HG02798 (cell line): Measurements from ENCODE around the gene GRIP2.

Source experiments
- ATAC-seq: cut with Tn5 transposase; IDR thresholded peaks from one replicate; pipeline ENCODE4 v1.9.1; 2021; ENCODE audit warnings: mild to moderate bottlenecking; ENCODE audit not compliant: unreplicated experiment, poor library complexity

Gene GRIP2

DNA sequence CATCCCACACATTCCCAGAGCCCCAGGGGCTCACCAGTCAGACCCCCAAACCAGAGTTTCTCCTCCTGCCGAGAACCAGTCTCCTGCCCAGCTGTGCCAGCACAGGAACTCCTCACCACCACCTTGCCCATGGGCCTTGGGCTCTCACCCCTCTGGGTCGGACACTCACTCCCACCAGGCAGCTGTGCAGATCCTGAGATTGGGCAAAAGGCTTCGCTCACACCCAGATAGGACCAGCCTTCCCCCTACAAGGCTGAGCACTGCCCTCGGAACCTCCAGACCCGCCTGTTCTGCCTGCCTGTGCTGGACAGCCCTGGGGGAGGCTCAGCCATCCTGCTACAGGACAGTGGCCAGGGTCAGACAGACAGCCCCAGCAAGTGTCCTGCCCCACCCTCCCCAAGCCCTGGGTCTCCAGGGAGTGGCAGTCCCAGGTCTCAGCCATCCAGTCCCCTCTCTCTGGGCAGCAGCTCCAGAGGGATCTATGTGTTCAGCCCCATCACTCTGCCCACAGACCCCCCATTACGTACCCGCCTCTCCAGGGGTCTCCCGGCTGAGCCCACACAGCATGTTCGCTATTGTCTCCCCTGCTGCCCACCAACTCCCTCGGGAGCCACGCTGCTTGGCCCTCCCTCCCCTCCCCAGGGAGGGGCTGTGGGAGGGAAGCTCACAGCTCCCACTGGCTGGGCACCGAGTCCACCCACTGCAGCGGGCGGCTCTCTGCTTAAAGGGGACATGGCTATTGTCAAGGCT, at the start of gene GRIP2:
TSS of gene GRIP2 (minus strand) at position 601 of the 750 bp plus-strand sequence. CDS start at position 567, 34 bp downstream.
- ATAC-seq, result no peak

DNA sequence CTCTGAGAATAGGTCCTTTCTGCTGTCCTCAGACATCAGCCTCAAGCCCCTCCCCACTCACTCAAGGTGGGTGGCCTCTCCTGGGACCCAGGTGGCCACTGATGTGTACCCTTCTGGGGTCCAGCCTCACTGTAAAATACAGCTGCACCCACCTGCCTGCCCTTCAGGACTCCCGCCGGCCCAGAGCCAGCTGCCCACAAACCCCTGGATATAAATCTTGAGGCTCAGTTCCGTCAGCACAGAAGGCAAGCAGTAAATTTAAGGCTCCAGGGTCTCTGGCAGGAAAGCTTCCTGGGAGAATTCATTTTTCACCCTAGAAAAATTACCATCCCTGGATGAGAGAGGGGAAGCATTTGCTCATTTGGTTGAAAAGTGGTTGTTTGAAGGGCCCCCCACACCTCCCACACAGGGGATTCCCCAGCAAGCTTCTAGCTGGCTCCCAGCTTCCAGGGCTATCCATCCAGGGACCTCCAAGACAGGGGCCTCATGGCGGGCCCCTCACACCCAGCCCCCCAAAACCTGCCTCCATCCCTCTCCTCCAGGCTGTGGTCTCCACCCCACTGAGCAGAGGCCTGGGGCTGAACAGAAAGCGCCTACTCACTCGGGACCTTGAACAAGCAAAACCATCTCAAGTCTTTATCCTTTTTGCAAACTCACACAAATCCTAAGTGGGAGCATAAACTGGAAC, 48.4 kb upstream of the GRIP2 start:
- no peak for ATAC-seq

DNA sequence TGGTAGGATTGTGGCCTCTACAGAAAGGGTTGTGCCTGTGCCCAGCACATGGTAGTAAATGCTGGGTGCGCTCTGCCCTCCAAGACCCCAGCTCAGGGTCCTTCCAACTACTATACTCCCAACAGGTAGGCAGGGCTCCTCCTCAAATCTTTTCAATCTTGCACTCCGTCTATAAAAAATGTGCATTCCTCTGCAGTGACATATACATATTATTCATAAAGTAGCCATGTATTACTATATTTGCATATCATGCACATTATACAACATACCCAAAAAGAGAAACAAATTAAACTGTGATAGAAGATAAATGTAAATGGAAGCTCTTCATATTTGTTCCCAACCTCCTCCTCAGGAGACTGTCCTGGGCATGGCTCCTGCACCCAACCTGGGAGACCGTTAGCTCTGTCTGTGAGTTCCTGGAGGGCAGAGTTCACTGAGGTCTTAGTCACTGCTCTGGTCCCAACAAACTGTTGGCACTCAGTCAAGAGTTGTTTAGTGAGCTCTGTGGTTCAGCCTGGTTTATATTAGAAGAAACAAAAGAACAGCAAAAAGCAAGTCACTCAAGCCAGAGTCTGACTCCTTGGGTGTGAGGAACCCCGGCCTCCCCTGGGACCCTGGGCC, 47.7 kb upstream of the GRIP2 start:
- ATAC-seq, result no peak

DNA sequence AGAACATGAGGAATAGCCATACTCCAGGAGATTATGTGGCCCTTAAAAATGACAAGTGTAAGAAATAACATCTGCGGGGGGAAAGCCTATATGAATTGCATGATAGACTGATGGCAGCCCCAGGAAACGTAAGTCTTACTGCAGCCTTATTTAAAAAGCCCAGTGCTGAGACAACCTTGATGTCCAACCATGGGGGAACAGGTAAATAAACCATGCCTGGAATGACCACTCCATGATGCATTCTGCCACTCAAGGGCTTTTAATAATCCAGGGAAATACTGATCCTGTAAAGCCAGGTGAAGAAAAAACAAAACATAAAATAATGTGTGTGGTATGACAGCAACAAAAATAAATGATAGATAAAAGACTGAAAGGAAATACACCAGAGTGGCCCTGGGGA, 46.5 kb upstream of the GRIP2 start:
- ATAC-seq, result no peak

DNA sequence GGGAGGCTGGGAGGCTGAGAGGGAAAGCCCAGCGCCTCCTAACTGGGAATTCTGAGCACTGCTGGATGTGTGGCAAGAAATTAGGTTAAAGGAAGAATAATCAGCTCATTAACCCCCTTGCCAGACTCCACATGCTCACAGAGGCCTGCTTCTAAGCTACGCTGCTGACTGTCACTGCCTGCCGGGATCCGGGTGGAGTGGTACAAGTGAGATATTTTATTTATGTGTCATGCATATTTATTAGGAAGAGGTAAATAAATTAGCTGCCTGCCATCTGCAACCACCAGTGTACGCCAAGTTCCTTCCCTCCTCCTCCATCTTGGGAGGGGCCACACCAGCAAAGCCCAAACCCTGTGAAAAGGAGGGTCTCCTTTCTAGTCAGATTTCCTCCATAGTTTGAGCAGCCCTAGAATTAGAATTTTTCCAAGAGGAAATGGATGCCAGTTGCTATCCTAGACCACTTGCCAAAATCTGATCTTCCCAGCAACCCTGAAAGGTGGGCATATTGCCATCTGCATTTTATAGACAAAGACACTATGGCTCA, 43.5 kb upstream of the GRIP2 start:
- ATAC-seq, result no peak

DNA sequence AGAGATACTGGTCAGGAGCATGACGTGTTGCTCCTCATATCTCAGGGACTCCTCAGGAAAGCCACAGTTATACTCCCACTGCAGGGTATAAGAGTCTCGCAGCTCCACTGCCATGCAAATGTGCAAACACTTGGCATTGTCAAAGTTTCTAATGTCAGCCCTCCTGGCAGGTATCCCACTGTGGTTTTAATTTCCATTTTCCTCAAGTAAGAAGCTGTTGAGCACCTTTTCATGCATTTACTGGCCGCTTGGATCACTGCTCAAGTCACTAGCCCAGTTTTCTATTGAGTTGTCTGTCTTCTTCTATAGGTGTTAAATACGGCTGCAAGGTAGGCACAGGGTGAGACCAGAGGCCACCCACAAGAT, 41.9 kb upstream of the GRIP2 start:
- no peak for ATAC-seq

DNA sequence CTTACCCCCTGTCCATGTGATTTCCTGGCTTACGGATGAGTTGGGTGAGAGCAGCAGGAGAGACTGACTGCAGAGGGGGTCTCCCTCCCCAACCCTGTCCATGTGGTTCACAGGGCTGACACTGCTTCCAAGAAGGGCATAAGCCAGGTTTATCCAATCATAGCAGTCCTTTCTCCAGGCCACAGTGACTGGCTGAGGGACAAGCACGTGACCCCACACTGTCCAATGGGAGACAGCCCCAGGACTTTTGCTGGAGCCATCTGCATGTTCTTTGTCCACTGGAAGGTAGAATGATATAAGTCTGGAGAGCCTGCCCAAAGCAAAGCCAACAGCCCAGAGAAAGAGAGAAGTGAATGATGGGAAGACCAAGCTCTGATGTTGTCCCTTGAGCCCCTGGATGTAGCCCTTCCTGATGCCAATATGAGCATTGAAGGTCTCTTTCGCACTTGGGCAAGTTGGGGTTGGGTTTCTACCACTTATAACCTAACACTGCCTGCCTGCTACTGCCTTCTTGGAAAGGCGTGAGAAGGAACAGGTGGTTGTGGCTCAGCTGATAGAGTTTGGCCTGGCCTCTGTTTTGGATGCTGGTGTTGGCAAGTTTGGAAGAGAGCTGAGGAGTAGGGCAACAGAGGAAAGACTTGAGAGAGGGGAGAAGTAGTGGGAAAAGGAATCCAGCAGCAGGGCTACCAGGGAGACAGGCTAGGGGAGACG, 41.3 kb upstream of the GRIP2 start:
- ATAC-seq, result no peak

DNA sequence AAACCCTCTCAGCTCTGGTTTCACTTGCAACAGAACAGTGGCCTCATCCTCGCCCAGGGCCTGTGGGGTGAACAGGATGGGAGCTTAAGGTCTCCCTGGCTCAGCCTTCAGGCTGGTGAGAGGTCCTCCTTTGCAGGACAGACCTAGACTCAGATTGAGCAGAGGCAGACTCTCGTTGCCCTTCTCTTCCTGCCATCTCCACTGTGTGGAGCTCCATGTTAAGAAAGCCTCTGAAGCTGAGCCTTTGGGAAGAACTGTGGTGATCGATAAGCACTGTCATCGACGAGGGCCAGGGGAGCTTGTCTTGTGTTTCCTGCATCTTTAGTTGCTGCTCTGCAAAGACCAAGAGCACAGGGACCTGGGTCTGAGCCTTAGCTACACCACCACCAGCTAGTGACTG, 37.8 kb upstream of the GRIP2 start:
- ATAC-seq, result no peak

DNA sequence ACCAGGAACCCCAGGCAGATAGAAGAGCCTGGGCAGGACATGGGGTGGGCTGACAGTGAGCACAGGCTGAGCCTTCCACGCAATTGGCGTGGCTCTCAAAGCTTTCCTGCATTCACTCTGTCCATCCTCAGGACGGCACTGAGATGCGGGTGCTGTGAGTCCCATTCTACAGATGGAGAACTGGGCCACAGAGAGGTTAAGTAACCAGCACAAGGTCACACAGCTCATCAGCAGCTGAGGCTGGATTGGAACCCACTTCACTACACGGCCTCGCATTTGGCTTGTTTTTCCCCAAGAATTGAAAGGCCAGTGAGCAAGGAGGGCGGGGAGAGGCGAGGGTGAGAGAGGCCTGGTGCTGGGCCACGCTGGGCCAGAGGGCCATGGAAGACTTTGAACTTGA, 36.0 kb upstream of the GRIP2 start:
- ATAC-seq, result no peak

DNA sequence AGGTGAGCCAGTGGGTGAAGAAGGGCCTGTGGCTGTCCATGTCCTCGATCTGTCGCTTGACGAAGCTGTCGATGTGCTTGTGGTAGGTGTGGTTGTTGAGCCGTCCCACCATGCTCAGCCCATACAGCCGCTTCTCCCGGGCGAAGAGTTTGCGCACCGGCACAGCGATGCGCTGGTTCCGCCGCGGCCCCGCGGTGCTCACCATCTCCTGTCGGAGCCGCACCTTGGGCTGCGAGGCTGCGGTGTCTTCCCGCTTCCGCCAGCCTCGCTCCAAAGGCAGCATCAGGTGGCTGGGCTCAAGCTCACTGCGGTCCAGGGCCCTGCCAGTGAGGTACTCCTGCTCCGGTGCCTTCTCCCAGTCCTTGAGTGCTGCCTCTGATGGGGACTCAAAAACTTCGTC, 34.0 kb upstream of the GRIP2 start:
- ATAC-seq, result no peak

DNA sequence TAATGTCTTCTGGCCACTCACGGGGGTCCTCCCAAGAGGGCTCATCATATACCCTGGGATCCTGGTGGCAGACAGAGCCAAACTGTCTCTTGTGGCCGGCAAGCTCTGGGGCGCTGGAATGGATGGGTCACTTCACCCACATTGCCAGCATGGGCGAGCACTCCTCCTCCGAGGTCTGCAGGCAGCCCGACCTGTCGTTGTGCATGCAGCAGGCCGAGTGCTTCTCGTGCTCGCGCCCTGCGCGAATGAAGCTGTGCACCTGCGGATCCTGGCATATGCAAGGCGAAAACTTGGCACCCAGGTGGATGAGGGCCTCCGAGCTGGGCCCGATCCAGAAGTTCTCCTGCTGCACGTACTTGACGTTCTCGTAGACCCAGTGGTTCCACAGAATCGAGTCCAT, 33.6 kb upstream of the GRIP2 start:
- ATAC-seq, result no peak

DNA sequence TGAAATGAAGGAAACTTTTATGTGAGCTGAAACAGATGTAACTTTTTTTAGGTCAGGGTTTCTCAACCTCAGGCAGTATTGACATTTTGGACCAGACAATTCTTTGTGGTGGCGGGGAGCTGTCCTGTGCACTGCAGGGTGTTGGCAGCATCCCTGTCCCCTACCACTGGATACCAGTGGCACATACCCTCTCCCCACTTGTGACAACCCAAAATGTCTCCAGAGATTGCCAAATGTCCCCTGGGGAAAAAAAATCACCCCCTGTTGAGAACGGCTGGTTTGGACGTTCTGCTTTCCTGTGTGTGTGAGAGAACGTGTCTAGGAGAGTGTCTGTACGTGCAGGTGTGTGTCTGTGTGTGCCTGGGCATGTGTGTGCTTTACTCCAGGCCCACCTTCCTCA, 30.7 kb upstream of the GRIP2 start:
- ATAC-seq, result no peak

DNA sequence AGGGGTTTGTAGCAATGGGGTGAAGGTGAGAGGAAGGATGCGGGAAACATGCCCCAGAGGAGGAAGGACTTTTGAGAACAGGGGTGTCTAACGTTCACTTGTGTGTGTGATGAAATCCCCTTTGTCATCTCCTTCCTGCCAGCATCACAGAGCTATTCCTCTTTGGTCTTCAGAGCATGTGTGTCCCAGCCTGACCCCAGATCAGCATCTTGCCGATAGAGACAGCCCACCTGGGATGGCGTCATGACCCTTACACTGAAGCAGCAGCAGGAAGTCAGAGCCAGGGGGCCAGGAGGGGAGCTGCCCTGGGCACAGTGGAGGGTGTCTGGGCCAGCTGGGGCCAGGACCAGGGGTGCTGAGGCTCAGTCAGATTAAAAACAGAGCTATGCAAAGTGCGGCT, 29.9 kb upstream of the GRIP2 start:
- ATAC-seq, result no peak

DNA sequence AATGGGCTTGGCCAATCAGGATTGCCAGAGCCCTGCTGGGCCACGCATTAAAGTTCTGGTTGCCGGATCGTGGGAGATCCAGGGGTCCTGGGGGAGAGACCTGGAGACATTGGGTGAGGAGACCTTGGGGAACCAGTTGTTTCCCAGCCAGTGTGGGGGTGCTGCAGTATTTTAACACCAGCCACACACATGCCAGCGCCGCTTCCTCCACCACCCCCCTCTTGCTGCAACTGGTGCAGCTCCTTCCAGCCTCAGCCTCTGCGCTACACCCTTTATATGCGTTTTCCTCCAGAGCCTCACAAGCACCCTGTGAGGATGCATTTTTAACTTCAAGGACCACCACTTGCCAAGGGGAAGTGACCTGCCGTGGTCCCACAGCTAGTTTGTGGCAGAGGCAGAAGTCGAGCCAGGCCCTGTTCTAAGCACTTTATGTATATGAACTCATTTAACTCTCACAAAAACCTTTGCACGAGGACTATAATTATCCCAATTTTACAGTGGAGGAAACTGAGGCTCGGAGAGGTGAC, 29.4 kb upstream of the GRIP2 start:
- ATAC-seq, result no peak

DNA sequence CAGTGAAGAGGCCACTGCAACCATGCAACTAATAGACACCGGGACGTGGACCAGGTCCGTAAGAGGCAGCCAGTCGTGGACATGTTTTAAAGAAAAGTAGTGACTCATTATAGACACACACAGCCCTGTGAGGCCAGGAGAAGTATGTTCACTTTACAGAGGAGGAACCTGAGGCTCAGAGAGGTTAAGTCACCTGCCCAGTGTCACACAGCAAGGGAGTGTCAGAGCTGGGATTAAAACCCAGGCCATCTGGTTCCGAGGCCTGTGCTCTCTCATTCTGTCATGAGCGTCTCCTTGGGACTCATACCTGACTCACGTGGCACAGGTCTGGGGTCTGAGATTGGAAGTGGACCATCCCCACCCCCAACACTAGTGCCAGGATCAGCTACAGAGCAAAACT, 28.1 kb upstream of the GRIP2 start:
- ATAC-seq, result no peak

DNA sequence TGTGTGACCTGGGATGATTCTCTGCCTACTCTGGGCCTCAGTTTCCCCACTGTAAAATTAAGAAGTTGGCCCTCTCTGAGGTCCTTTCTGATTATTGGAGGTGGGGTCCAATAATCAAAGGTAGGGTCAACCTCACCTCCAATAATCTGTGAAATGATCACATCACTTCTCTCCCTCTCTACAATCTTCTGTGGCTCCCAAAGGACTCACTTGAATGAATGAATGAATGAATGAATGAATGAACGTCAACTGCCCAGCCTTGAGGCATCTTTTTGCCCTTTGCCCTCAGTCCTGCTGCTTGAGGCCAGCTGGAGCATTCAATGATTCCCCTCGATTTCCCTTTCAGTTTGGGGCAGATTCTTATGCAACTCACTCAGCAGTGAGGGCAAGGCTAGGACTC, 26.7 kb upstream of the GRIP2 start:
- ATAC-seq, result no peak

DNA sequence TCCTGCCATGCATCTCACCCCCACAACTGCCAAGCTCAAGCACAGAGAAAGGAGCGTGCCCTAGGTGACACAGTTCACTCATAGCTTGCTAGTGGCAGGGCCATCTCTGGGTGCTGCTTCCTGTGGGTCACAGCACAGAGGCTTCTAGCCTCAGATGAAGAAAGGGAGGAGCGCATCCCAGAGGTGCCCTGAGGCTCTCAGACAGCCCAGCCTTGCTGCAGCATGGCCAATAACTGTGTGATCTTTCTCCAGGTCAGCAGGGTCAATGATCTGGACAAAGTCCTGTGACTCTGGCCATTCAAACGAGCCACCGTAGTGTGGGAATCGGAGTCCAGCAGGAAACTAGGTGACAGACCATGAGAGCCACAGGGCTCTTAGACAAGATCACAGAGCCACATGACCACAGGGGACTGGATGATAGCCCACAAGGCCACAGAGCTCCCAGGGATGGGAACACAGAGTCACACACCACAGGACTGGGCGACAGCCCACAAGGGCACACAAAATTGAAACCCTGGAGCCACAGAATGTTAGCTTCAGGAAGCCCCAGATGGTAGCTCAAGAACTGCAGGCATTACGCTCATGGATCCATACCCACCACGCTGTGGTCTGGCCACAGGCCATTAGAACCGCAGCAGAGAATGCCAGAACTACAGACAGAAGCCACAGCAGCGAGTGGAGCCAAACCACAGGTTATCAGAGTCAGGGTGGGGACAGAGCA, 25.9 kb upstream of the GRIP2 start:
- no peak for ATAC-seq

DNA sequence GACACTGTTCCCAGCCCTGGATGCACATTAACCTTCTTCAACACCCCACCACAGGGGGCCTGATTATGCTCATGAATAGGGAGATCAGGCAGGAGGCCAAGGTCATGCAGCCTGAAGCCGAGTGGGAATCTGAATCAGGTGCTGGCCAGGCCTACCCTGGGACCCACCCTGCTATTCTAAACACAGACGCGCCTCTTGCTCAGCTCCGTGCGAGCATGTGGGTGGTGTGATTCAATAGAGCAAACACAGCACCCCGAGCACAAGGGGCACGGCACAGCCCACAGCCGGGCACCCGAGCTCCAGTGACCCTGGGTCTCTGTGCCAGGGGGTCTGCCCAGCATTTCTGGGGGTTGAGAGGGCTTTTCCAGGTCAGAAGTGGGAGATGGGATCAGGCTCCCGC, 24.6 kb upstream of the GRIP2 start:
- no peak for ATAC-seq

DNA sequence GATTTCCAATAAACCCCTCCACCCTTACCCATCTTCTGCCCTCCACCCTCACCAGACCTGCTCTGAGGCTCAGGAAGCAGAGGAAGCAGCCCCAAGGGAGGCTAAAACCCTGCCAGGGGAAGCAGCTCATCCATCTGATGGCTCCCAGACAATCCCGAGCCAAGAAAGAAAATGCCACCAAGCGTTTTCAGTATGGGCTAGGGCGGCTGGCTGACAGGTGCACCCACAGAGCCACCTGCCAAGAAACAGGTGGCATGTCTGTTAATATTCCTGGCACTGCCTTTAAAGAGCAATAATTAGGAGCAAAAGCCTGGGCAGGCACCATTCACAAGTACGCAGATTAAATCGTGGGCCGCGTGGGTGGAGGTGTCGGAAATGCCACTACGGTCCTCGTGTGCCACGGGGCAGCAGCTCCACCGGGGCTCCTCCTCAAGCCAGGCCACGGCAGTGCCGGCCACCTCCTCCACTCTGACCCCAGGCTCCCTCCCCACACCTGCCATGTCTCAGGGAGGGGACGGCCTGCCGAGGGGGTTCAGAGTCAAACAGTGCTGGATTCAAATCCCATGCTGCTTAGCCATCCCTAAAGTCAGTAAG, 23.9 kb upstream of the GRIP2 start:
- ATAC-seq, result no peak
